GM19438 (cell line): ENCODE results near the gene CHM.
"Not testable (repeated sequence)": the region's sequence is repeated elsewhere in the genome, so short reads cannot be mapped to it uniquely, and the experiment has no call there.

Experiments used
- ATAC-seq: cut with Tn5 transposase; IDR thresholded peaks from one replicate; pipeline ENCODE4 v1.9.1; 2021; ENCODE audit warnings: low read depth; ENCODE audit not compliant: unreplicated experiment

Gene CHM, protein sequence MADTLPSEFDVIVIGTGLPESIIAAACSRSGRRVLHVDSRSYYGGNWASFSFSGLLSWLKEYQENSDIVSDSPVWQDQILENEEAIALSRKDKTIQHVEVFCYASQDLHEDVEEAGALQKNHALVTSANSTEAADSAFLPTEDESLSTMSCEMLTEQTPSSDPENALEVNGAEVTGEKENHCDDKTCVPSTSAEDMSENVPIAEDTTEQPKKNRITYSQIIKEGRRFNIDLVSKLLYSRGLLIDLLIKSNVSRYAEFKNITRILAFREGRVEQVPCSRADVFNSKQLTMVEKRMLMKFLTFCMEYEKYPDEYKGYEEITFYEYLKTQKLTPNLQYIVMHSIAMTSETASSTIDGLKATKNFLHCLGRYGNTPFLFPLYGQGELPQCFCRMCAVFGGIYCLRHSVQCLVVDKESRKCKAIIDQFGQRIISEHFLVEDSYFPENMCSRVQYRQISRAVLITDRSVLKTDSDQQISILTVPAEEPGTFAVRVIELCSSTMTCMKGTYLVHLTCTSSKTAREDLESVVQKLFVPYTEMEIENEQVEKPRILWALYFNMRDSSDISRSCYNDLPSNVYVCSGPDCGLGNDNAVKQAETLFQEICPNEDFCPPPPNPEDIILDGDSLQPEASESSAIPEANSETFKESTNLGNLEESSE

DNA sequence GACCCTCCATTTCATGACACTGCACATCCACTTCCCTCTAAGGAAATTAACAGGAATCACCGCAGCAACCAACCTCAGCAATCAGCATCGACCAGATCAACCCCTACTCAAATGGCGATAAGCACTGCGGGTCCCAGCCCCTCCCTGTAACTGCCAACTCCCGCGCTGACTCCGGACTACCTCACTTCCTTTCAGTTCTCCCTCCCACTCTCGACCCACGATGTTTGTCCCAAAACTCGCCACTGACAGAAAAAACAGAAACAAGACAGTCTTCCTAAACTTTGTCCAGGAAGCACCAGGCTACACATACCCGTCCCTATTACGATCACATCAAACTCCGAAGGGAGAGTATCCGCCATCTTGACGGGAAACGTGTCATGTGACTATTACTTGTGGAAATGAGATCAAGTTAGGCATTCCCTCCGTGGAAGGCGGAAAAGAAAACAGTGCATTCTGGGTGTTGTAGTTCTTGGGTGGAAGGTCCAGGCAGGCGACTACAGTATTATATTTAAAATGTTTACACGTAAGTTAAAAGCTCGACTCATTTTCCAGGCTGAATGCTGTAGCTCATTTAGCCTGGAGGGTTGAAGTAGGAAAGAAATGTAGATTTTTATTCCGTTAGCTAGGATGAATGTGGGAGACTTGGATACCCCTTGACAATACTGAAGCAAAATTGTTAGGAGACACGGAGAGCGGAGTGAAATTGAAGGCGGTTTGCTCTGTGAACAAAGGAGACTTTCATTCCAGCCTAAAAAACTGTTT, at the start of gene CHM:
Gene CHM, minus strand, starts transcription at position 385 of the 762 bp plus-strand sequence. Its CDS starts 26 bp downstream, at position 359.
- peak; percentile 98 for ATAC-seq

DNA sequence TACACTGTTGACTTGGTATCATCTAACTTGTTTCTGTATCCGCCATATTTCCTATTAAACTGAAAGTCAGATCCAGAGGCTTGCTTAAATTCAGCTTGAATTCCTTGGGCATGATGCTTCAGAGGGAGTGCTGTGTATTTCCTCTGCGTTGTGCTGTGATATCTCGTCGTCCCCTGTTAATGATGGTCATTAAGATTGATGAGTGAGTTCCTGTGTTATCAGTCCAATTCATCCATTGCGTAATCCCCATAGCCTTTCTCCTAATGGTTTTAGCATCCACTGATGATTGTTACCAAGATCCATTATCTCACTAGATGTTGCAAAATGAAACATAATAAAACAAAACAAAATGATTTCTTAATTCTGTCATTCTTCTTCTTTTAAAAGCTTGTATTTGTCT, 31.3 kb upstream of the CHM start:
- no peak for ATAC-seq

DNA sequence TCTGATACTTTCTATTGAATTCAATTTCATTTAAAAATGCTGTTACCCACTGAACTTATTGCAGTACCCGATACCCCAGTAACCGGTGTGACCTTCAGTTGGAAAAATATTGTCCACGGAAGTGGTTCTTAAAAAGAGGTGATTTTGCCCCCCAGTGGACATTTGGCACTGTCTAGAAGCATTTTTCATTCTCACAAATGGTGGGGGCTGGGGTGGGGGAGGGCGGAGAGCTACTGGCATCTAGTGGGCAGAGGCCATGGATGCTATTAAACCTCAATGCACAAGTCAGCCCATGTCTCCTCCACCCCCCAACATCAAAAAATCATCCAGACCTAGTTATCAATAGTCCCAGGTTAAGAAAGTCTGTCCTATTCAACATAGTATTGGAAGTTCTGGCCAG, 19.6 kb upstream of the CHM start:
- no peak for ATAC-seq

DNA sequence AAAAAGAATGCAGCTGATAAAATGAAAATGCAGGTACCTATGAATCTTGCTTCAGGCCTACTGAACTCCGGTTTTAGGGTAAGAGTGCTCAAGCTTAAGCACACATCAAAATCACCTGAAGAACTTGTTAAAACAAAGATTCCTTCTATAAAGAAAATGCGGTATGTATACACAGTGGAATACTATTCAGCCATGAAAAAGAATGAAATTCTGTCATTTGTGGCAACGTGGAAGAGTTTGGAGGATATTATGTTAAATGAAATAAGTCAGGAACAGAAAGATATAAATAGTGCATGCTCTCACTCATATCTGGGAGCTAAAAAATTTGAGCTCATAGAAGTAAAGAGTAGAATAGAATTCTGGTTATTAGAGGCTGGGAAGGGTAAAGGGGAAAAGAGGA, 14.0 kb upstream of the CHM start:
- ATAC-seq, result no peak

DNA sequence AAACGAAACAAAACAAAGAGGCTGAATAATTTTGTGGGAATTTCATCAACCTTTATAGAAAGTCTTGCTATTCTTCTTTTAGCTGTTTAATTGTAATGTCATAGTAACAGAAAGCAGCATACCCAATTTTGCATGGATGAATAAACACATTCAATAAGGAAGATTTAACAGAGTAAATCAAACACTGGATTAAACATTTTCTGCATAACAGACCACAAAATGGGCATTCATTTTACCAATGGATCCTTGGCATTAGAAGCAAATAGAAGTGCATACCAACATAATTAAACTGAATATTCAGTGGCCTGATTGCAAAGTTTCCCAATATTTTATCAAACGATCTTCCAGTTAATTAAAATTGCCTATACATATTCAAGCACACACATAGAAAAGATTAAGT, 4.4 kb upstream of the CHM start:
- ATAC-seq, result no peak

DNA sequence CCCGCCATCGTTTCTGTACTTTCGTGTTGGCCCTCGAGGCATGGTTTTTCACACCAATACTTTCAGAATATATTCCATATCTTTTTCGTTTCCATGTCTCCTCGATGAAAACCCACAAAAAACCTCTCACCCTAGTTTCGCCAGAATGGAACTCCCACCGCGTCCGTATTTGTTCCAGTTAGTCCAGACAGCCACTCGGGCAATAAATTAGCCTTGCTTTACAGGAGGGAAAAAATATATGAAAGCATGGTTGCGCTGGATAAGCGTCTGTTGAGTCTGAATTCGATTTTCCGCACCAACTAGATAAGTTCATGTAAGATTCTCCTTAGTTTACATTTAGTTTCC, 550 bp upstream of the CHM start:
- ATAC-seq, result no peak

DNA sequence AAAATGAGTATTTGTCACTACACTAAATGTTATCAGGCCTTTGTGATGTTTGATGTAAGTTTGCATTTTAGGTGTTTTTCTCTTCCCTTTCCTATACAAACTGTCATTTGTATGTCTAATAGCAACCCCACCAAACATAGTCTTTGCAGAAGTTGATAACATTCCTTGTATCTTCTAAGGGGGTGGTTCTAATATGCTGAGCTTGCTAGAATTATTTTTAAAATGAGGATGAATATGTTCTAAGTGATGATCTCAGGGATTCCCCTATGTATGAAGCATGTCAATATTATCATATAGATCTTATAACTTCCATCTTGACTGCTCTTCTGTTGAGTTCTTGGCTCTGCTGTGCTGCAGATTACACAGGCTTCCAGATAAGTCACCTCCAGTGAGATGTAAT, 3.1 kb downstream of the CHM start:
- ATAC-seq, result no peak

DNA sequence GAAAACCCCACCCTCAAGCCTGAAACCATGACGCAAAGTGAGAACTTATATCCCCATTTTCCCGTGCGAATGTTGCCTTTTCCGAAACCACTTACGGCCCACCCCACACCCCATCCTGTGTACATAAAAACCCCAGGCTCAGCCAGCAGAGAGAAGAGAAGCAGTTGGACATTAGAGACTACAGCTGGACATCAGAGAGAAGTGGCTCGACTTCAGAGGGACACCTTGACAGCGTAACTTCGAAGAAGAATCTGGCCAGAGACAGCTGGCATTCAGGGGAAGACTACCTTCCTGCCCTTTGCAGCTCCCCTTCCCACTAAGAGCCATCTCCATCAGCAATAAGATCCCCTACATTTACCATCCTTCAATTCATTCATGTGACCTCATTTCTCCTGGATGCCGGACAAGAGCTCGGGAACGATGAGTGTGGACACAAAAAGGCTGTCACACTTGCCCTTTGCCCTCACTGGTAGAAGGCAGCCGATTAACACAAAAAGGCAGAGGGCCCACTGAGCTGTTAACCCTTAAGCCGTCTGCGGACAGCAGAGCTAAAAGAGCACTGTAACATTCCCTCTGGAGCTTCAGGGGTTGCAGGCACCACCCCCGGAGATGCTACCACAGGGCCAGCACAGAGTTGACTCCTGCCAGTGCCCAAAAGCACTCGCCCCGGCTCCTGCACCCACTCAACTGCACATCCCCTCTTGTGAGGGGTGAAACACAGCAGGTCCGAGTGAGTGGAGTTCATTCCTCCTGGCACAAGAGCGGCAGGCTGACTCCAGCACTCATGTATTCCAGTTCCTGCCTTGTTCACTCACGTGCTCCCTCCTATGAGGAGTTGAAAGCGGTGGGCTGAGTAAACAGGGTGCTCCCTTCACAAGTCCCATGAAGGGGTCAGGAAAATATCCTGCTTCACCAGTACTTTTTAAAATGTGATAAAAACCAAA, 7.5 kb downstream of the CHM start:
- no peak for ATAC-seq

DNA sequence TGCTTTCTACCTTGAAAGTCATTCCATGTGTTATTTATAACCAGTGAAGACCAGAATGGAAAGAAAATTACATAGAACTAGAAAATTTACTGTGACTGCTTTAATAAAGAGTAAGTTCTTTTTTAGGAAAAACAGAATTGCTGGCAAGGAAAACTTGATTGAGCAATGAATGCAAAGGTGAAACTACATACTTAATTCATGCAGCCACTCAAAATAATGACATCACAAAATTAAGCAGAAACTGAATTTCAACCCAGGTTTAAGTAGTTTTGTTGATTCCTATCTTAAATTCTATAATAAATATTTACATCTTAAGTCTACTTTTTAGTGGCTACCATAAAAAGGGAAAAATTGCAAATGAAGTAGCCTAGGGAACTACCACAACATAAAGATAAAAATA, 14.0 kb downstream of the CHM start:
- ATAC-seq, result no peak

DNA sequence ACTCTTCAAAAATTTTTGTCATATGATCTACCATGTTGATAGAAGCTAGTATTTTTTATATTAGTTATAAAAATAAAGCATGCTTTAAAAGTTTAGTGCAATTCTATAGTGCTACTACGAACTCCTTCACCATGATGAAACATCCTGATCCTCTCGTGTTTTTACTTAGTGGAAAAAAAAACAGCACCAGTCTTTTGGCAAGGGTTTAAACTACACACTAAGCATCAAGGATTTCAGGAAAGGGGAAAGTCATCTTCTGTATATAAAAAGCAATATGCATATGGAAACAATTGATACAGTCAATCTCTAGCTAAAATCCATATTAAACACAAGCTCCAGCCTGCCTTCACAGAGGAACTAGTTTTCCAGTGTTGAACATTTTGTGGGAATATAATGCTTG, 18.7 kb downstream of the CHM start:
- no peak for ATAC-seq

DNA sequence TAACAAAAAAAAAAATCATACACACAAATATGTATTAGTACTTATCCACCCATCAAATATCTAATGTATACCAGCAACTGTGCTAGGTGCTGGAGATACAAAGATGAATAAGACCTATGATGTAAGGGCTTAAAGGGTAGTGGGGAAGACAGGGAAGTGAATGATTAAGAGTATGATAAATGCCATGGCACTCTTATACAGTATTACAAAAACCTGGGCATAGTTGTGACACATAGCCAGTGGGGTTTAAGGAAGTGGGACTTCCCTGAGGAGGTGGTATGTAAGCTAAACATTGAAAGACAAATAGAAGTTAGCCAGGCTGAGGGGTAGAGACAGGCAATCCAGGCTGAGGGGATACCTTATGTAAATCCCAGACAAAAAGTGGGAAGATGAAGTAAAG, 23.5 kb downstream of the CHM start:
- ATAC-seq, result no peak

DNA sequence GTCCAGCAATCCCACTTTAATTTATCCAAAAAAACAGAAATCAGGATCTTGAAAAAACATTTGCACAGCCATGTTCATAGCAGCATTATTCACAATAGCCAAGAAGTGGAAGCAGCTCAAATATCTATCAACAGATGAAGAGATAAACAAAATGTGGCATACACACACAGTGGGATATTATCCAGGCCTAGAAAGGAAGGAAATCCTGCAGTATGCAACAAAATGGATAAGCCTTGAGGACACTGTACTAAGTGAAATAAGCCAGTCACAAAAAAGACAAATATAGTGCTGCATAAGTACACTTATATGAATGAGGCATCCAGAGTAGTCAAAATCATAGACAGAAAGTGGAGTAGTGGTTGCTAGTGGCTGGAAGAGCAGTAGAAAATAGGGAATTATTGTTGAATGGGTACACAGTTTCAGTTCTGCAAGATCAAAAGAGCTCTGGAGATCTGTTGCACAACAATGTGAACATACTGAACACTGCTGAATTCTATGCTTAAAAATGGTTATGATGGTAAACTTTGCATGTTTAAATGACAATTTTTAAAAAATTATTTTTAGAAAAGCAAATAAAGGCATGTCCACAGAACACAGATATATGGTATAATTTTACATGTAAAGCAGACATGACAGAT, 25.6 kb downstream of the CHM start:
- ATAC-seq, result no peak

DNA sequence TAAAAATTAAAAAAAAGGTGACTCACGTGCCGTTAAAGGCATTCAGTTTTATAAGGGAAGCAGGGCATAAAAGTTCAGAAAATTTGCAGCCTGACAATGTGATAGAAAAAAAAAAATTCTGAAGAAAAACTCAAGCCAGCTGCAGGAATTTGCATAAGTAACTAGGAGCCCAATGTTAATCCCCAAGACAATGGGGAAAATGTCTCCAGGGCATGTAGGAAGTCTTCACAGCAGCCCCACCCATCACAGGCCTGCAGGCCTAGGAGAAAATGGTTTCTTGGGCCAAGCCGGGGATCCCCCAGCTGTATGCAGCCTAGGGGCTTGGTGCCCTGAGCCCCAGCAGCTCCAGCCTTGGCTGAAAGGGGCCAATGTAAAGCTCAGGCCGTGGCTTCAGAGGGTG, 31.2 kb downstream of the CHM start:
- ATAC-seq, result no peak

DNA sequence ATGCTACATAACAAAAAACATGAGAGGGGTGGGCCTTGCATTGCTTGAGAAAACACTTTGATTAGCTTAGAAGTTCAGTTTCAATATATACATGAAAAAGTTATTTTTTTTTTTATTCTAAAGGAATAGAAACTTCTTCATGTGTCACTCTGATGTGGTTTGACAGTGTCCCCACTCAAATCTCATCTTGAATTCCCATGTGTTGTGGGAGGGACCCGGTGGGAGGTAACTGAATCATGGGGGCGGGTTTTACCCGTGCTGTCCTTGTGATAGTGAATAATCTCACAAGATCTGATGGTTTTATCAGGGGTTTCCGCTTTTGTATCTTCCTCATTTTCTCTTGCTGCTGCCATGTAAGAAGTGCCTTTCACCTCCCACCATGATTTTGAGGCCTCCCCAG, 32.4 kb downstream of the CHM start:
- ATAC-seq, result not testable (repeated sequence)

DNA sequence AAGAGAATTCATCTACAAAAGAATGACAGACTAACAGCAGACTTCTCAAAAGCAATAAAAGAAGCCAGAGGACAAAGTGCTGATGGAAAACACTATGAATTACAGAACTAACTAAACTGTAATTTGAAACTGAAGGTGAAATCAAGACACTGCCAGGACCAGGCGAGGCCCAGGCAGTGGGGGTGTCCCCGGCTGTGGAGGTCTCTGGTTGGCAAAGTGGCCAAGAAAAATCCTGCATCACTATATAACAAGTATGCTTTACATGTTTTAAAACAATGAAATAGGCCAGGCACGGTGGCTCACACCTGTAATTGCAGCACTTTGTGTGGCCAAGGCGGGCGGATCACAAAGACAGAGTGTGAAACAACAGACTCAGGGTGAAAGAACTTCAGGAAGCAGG, 32.9 kb downstream of the CHM start:
- no peak for ATAC-seq

DNA sequence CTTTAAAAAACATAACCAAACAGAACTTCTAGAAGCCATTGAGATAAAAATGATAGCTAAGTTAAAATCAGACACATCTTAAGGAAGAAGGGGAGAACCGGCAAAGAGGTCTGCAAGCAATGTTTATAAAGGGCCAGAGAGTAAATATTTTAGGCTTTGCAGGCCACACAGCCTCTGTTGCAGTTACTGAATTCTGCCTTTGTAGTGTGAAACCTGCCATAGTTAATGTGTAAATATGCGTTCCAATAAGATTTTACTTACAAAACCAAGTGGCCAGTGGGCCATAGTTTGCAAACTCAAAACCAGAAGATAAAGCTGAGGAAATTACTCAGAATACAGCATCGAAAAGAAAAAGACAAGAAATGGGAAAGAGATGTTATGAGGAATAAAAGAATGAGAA, 33.6 kb downstream of the CHM start:
- no peak for ATAC-seq

DNA sequence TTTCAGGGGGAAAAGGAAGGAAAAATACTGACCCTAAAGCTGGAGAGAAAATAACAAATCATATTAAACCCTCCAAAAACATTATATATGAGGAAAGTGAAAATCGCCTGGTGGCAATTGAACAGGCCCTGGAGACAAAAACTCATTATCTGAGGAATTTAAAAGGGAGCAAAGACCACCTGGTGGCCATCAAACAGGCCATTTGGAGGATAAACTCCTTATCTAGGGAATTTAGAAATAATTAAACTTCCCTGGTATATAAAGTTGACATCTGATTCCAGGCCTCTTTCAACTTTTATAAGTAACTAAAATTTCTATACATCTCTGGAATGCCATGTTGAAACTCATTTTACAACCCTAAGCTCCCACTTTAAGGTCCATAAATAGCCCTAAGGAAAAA, 35.2 kb downstream of the CHM start:
- ATAC-seq, result no peak

DNA sequence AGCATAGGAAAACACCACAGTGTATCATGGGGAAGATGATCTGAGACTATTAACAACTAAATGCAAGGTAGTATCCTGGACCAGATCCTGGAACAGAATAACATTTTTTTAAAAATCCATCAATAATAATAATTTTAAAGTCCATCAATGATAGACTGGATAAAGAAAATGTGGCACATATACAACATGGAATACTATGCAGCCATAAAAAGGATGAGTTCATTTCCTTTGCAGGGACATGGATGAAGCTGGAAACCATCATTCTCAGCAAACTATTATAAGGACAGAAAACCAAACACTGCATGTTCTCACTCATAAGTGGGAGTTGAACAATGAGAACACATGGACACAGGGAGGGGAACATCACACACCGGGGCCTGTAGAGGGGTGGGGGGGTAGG, 37.6 kb downstream of the CHM start:
- ATAC-seq, result not testable (repeated sequence)

DNA sequence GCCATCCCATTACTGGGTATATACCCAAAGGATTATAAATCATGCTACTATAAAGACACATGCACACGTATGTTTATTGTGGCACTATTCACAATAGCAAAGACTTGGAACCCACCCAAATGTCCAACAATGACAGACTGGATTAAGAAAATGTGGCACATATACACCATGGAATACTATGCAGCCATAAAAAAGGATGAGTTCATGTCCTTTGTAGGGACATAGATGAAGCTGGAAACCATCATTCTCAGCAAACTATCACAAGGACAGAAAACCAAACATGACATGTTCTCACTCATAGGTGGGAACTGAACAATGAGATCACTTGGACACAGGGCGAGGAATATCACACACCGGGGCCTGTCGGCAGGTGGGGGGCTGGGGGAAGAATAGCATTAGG, 39.5 kb downstream of the CHM start:
- not testable (repeated sequence) for ATAC-seq
